HCT116 (cell line): ENCODE results near the gene ANXA8. TPM values are rescaled to one million over a fixed set of nuclear protein-coding genes. Genes with fewer than 3 reads are reported as not detected.
"Not testable (repeated sequence)": the region's sequence is repeated elsewhere in the genome, so short reads cannot be mapped to it uniquely, and the experiment has no call there.

Experiments used
- ATAC-seq: fragments of 200-7000 bp; cut with Tn5 transposase; 2 replicates; pipeline ENCODE4 v1.9.1; 2020; ENCODE audit warnings: mild to moderate bottlenecking, moderate library complexity
- BruUV-seq: library from RNA; stranded (reverse); fragments of 400-500 nt; replicated peaks from 2 replicates; lab custom pipeline; 2021; lab: Mats Ljungman, UMichigan
- CTCF ChIA-PET: fragments of 300-600 bp; sonication (Branson Sonifier 250); formaldehyde crosslinking; loops from one replicate; lab custom pipeline; 2021; ENCODE audit warnings: antibody characterized with exemption; lab: Charles Lee
- POLR2A ChIA-PET: fragments of 300-600, 350-600 bp; sonication (Branson Sonifier 250); formaldehyde crosslinking; loops from one replicate; lab custom pipeline; 2021; ENCODE audit warnings: antibody characterized with exemption; lab: Charles Lee
- RAD21 ChIA-PET, 2 experiments: fragments of 300-600 bp; sonication (Branson Sonifier 250); formaldehyde crosslinking; loops; one replicate each; lab custom pipeline; 2023; ENCODE audit warnings: low total read pairs in 2 of 2; ENCODE audit not compliant: uncharacterized antibody in 2 of 2, unreplicated experiment in 2 of 2, low non-redundant PET in 1 of 2; lab: Charles Lee
- DNase-seq: peaks from one replicate; pipeline ENCODE4 v3.0.0-alpha.2; 2010; ENCODE audit warnings: low read depth, low spot score
- H2AFZ ChIP-seq: fragments of 200-600 bp; shearing (Covaris generic), sonication (generic); 2 replicates; pipeline ENCODE4 v1.6.1; 2017; ENCODE audit warnings: low read depth, mixed run types, mixed read lengths, antibody characterized with exemption, low read length; ENCODE audit not compliant: poor library complexity, severe bottlenecking
- H3K27ac ChIP-seq: 2 replicates; pipeline ENCODE4 v1.5.1; 2012; ENCODE audit warnings: low read depth, low read length
- H3K27me3 ChIP-seq: fragments of 200-600 bp; sonication (generic); 2 replicates; pipeline ENCODE4 v1.6.1; 2016; ENCODE audit warnings: mixed run types, low read length, mixed read lengths; ENCODE audit not compliant: insufficient read depth
- H3K36me3 ChIP-seq, 2 experiments: fragments of 200-500 bp in 1 of 2; fragments of 200-600 bp in 1 of 2; sonication (Bioruptor generic) in 1 of 2; sonication (generic) in 1 of 2; 2 replicates each; pipeline versions ENCODE4 v1.5.1 to v1.6.1; 2014 to 2016; ENCODE audit warnings: low read length in 2 of 2, inconsistent platforms in 1 of 2, mixed read lengths in 1 of 2, mixed run types in 1 of 2; ENCODE audit not compliant: insufficient read depth in 2 of 2, control insufficient read depth in 1 of 2
- H3K4me1 ChIP-seq, 2 experiments: fragments of 200-600 bp in 1 of 2; sonication (generic) in 1 of 2; 2 replicates each; pipeline versions ENCODE4 v1.5.1 to v1.6.1; 2012 to 2017; ENCODE audit warnings: low read length in 2 of 2, inconsistent platforms in 1 of 2, mild to moderate bottlenecking in 1 of 2, mixed read lengths in 1 of 2, mixed run types in 1 of 2, moderate library complexity in 1 of 2; ENCODE audit not compliant: insufficient read depth in 2 of 2, control insufficient read depth in 1 of 2
- H3K4me2 ChIP-seq: fragments of 200-600 bp; sonication (generic); 2 replicates; pipeline ENCODE4 v1.6.1; 2017; ENCODE audit warnings: mixed run types, low read length, mixed read lengths
- H3K4me3 ChIP-seq, 2 experiments: fragments of 200-600 bp in 1 of 2; sonication (generic) in 1 of 2; replicated peaks in 1 of 2; 2 replicates each; pipeline ENCODE4 v1.5.1; 2011 to 2016; ENCODE audit warnings: low read length in 2 of 2, control low read depth in 1 of 2, low read depth in 1 of 2, mild to moderate bottlenecking in 1 of 2, mixed read lengths in 1 of 2, mixed run types in 1 of 2
- H3K79me2 ChIP-seq: fragments of 200-600 bp; sonication (generic); 2 replicates; pipeline ENCODE4 v1.6.1; 2017; ENCODE audit warnings: mild to moderate bottlenecking, mixed run types, low read length, moderate library complexity, mixed read lengths; ENCODE audit not compliant: insufficient read depth
- H3K9ac ChIP-seq: fragments of 200-600 bp; sonication (generic); 2 replicates; pipeline ENCODE4 v1.6.1; 2016; ENCODE audit warnings: low read length, mixed read lengths
- H3K9me2 ChIP-seq: fragments of 200-600 bp; sonication (generic), shearing (Covaris generic); 2 replicates; pipeline ENCODE4 v1.6.1; 2017; ENCODE audit warnings: mixed run types, mild to moderate bottlenecking, moderate library complexity; ENCODE audit not compliant: insufficient read depth
- H3K9me3 ChIP-seq, 2 experiments: fragments of 200-500 bp in 1 of 2; fragments of 200-600 bp in 1 of 2; sonication (Bioruptor generic) in 1 of 2; sonication (generic) in 1 of 2; 2 replicates each; pipeline ENCODE4 v1.6.1; 2014 to 2017; ENCODE audit warnings: low read length in 2 of 2, mixed read lengths in 2 of 2, inconsistent platforms in 1 of 2, low read depth in 1 of 2, mild to moderate bottlenecking in 1 of 2, mixed run types in 1 of 2, moderate library complexity in 1 of 2; ENCODE audit not compliant: control insufficient read depth in 1 of 2, insufficient read depth in 1 of 2
- H4K20me1 ChIP-seq: fragments of 200-600 bp; sonication (generic), shearing (Covaris generic); 2 replicates; pipeline ENCODE4 v1.6.1; 2017; ENCODE audit warnings: mixed run types, mild to moderate bottlenecking, moderate library complexity; ENCODE audit not compliant: insufficient read depth
- CBX3 ChIP-seq: IDR thresholded peaks from 2 replicates; pipeline ENCODE4 v1.6.1; 2012; ENCODE audit warnings: low read depth
- EGR1 ChIP-seq: IDR thresholded peaks from 2 replicates; pipeline ENCODE4 v1.6.1; 2012; ENCODE audit warnings: low read depth
- EZH2 ChIP-seq: fragments of 200-600 bp; sonication (generic); IDR thresholded peaks from 2 replicates; pipeline ENCODE4 v1.6.1; 2017; ENCODE audit warnings: antibody characterized with exemption, mixed run types
- EZH2phosphoT487 ChIP-seq: fragments of 200-600 bp; IDR thresholded peaks from 2 replicates; pipeline ENCODE4 v1.6.1; 2018; ENCODE audit warnings: antibody characterized with exemption, borderline replicate concordance
- JUND ChIP-seq: IDR thresholded peaks from 2 replicates; pipeline ENCODE4 v1.6.1; 2012
- POLR2A ChIP-seq: IDR thresholded peaks from 2 replicates; pipeline ENCODE4 v1.7.0; 2011; ENCODE audit warnings: borderline replicate concordance; ENCODE audit not compliant: insufficient read depth, insufficient read length; ENCODE audit errors: extremely low read depth
- REST ChIP-seq: IDR thresholded peaks from 2 replicates; pipeline ENCODE4 v1.6.1; 2012; ENCODE audit warnings: low read depth
- SIN3A ChIP-seq: IDR thresholded peaks from 2 replicates; pipeline ENCODE4 v1.6.1; 2012; ENCODE audit warnings: low read depth
- SP1 ChIP-seq: IDR thresholded peaks from 2 replicates; pipeline ENCODE4 v1.6.1; 2012; ENCODE audit warnings: low read depth
- SRF ChIP-seq: IDR thresholded peaks from 2 replicates; pipeline ENCODE4 v1.6.1; 2012; ENCODE audit warnings: low read depth
- ZBTB33 ChIP-seq: IDR thresholded peaks from 2 replicates; pipeline ENCODE4 v1.6.1; 2011; ENCODE audit warnings: mild to moderate bottlenecking, low read length, moderate library complexity; ENCODE audit not compliant: insufficient replicate concordance; ENCODE audit errors: extremely low read depth
- ZNF274 ChIP-seq: fragments of 200-500 bp; sonication (Bioruptor generic); IDR thresholded peaks from 2 replicates; pipeline ENCODE4 v1.6.1; 2014; ENCODE audit warnings: mild to moderate bottlenecking, low read depth, low read length, inconsistent platforms
- intact Hi-C: fragments of 100-400 bp; cut with micrococcal nuclease; formaldehyde crosslinking; loops from 2 replicates; pipeline ENCODE4 v1.10.0; 2022
- total RNA-seq: library from RNA; stranded (reverse); gene quantifications from one replicate; pipeline ENCODE4 v1.2.1, GENCODE V29; 2021; ENCODE audit not compliant: unreplicated experiment
- TF ChIP-seq, protein P1 (sequence below), 3 experiments: fragments of 200-600 bp in 1 of 3; sonication (generic) in 1 of 3; IDR thresholded peaks in 2 of 3; conservative IDR thresholded peaks in 1 of 3; 2 replicates each; pipeline ENCODE4 v1.5.1; 2012 to 2017; ENCODE audit warnings: low read depth in 2 of 3, low read length in 2 of 3, antibody characterized with exemption in 1 of 3, borderline replicate concordance in 1 of 3, control low read depth in 1 of 3, mild to moderate bottlenecking in 1 of 3, mixed read lengths in 1 of 3, mixed run types in 1 of 3, moderate library complexity in 1 of 3; ENCODE audit not compliant: insufficient read depth in 1 of 3

ANXA8 gene
- total RNA-seq, 1 experiment from 2014 or later: 0.25 TPM

DNA sequence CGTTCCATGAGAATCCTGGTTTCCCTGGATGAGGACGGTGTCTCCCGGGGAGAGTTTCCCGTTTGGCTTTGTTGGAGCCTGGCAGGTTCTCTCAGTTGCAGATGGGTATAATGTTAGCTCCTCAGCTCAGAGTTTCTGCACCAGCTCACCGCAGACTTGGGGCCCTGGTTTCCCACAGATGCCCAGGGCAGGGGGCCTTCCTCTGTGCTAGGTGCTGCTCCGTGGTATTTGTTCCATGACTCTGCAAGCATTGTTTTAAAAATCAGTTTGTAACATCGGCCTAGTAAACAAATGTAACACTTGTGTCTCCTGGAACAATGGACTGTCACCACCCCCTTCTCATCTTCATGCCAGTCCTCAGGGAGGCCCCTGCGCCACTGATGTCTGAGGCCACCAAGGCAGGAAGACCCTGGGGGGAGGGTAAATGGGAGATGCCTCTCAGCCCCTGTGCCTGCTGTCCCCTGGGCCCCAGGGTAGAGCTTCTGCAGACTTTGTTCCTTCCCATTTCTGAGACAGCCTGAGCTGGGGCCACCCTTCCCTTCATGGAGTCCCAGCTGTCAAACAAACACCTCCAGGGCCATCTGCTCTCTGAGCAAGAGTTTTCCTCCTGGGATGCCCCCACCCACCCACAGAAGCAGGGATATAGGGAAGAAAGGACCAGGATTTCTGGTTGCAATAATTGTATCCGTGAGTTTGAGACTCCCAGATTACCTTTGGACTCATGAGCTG lies 28.4 kb downstream of the ANXA8 start:
- H3K4me3 ChIP-seq, CTCF ChIA-PET: not testable (repeated sequence)

GRCh38 chr10:47454780-47455058 lies 29.2 kb downstream of the ANXA8 start:
- ChIA-PET POLR2A (no interaction called here), RAD21 (no interaction called here), CTCF (no interaction called here)
- Histone ChIP-seq H3K9me2 (no peaks in the 10 kb centered on the region), H4K20me1 (no peaks in the 10 kb centered on the region), H3K4me1 (peaks cover 0 to 16% of the 10 kb centered on the region in 2 experiments; a peak in 2 of 4 replicates), H3K4me2 (no peak overlapping the region), H3K9ac (no peak overlapping the region), H3K36me3 (no peaks in the 10 kb centered on the region), H3K27ac (no peak overlapping the region), H3K79me2 (no peaks in the 10 kb centered on the region), H3K27me3 (no peaks in the 10 kb centered on the region), H3K9me3 (no peaks in the 10 kb centered on the region), H2AFZ (no peak overlapping the region), H3K4me3 (no peak overlapping the region)
- TF ChIP-seq EGR1: no peak
- TF ChIP-seq SRF: no peak
- TF ChIP-seq SIN3A: no peak
- TF ChIP-seq JUND: no peak
- TF ChIP-seq ZBTB33: no peak
- TF ChIP-seq SP1: no peak
- TF ChIP-seq POLR2A: no peak
- no peak for TF ChIP-seq EZH2
- TF ChIP-seq, protein P1, sequence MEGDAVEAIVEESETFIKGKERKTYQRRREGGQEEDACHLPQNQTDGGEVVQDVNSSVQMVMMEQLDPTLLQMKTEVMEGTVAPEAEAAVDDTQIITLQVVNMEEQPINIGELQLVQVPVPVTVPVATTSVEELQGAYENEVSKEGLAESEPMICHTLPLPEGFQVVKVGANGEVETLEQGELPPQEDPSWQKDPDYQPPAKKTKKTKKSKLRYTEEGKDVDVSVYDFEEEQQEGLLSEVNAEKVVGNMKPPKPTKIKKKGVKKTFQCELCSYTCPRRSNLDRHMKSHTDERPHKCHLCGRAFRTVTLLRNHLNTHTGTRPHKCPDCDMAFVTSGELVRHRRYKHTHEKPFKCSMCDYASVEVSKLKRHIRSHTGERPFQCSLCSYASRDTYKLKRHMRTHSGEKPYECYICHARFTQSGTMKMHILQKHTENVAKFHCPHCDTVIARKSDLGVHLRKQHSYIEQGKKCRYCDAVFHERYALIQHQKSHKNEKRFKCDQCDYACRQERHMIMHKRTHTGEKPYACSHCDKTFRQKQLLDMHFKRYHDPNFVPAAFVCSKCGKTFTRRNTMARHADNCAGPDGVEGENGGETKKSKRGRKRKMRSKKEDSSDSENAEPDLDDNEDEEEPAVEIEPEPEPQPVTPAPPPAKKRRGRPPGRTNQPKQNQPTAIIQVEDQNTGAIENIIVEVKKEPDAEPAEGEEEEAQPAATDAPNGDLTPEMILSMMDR (IDR thresholded peaks at IDR 0.05 in 2 of 3, conservative IDR thresholded peaks at IDR 0.05 in 1 of 3; ENCODE audit: borderline replicate concordance in 1 of 3, insufficient read depth in 1 of 3, low read depth in 2 of 3, low read length in 2 of 3): no peak
- no peak for TF ChIP-seq REST
- no peak for TF ChIP-seq EZH2phosphoT487
- TF ChIP-seq ZNF274: no peak
- TF ChIP-seq CBX3: no peak
- ATAC-seq (no peak), DNase-seq (no peak)
- intact Hi-C loops: no loop called here
- no TSS peak for BruUV-seq

More for the DNA sequence above, 28.4 kb downstream of the ANXA8 start:
- H3K4me1 ChIP-seq, H3K79me2 ChIP-seq, H3K36me3 ChIP-seq, H4K20me1 ChIP-seq, BruUV-seq, POLR2A ChIA-PET, H3K9me3 ChIP-seq, DNase-seq, ATAC-seq, H3K27ac ChIP-seq, H3K9me2 ChIP-seq, RAD21 ChIA-PET, H3K4me2 ChIP-seq, intact Hi-C loops, H3K27me3 ChIP-seq, H3K9ac ChIP-seq, H2AFZ ChIP-seq: not testable (repeated sequence)
